Thyroid gland (tissue), 4 donors: Measurements from ENCODE around the gene MYLK4. TPM values are rescaled to one million over a fixed set of nuclear protein-coding genes. Genes with fewer than 3 reads are reported as not detected.

Source experiments
- DNase-seq, 2 donors: peaks; one replicate each; pipeline ENCODE4 v3.0.0-alpha.2; 2019
- H3K27ac ChIP-seq, 3 donors: fragments of 200-600 bp; sonication (generic); 1 replicate in 2 of 3; 2 replicates in 1 of 3; pipeline ENCODE4 v1.5.1; 2016 to 2019; ENCODE audit warnings: mild to moderate bottlenecking in 1 of 3, moderate library complexity in 1 of 3
- H3K27me3 ChIP-seq: fragments of 200-600 bp; sonication (generic); one replicate; pipeline ENCODE4 v1.5.1; 2019
- H3K36me3 ChIP-seq, 2 donors: fragments of 200-600 bp; sonication (generic); one replicate each; pipeline ENCODE4 v1.5.1; 2016 to 2019
- H3K4me1 ChIP-seq, 2 donors: fragments of 200-600 bp; sonication (generic); one replicate each; pipeline ENCODE4 v1.5.1; 2017 to 2019
- H3K4me3 ChIP-seq, 3 donors: fragments of 200-600 bp; sonication (generic); replicated peaks in 1 of 3; 1 replicate in 2 of 3; 2 replicates in 1 of 3; pipeline ENCODE4 v1.5.1; 2016; ENCODE audit warnings: mild to moderate bottlenecking in 1 of 3
- H3K9me3 ChIP-seq: fragments of 200-600 bp; sonication (generic); one replicate; pipeline ENCODE4 v1.5.1; 2017
- POLR2A ChIP-seq, 2 donors: fragments of 450-650 bp; IDR thresholded peaks; one replicate each; pipeline ENCODE4 v1.6.1; 2017; ENCODE audit warnings: antibody characterized with exemption in 2 of 2, mild to moderate bottlenecking in 2 of 2, moderate library complexity in 1 of 2
- WGBS, 2 donors: methylation state at CpG; one replicate each; pipeline ENCODE4 v1.1.5; 2017; 5-methylcytosine and 5-hydroxymethylcytosine counted together
- intact Hi-C: fragments of 100-400 bp; cut with DNase I; formaldehyde crosslinking; loops from one replicate; pipeline ENCODE4 v1.15.1; 2023
- total RNA-seq, 4 donors: library from RNA; depleted of rRNA; stranded (reverse); fragments of >200 nt; gene quantifications; one replicate each; pipeline ENCODE4 v1.2.3, GENCODE V29; 2016
- TF ChIP-seq, protein P1 (sequence below), 6 experiments: fragments of 200-600 bp in 3 of 6; fragments of 450-650 bp in 3 of 6; sonication (generic) in 3 of 6; IDR thresholded peaks; one replicate each; pipeline ENCODE4 v1.5.1; 2016 to 2019; ENCODE audit warnings: antibody characterized with exemption in 6 of 6, mild to moderate bottlenecking in 2 of 6, inconsistent platforms in 1 of 6, moderate library complexity in 1 of 6

The MYLK4 gene
- total RNA-seq, 4 donors from 2014 or later: 0.94 to 1.8 (median 1.1) TPM

DNA sequence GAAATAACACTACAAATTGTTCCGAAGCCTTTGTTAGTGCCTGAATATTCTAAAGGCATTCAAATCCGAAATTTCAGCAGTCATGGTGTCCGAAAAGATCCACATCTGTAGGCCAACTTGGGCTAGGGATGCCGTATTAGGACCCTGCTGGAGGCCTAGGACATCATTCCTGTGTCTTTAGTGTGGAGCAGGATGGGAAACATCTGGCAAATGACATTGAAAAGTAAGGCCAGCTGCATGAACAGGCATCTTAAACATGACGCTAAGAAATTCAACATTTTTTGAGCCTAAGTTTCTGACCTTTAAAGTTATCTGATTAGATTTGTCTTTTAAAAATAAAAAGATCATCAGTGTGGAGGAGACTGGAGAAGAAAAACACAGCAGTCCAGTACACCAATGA is 91.3 kb downstream of the MYLK4 start:
- H3K4me3 ChIP-seq: no peak overlapping the region
- no peaks in the 10 kb centered on the region for H3K36me3 ChIP-seq
- H3K27ac ChIP-seq: no peak overlapping the region
- WGBS, 2 donors: 91 to 93% methylated on average over 5 of the region's 5 CpGs
- H3K27me3 ChIP-seq: no peaks in the 10 kb centered on the region
- no peaks in the 10 kb centered on the region for H3K9me3 ChIP-seq
- no peak for TF ChIP-seq POLR2A (IDR thresholded peaks at IDR 0.05)
- TF ChIP-seq, protein P1, sequence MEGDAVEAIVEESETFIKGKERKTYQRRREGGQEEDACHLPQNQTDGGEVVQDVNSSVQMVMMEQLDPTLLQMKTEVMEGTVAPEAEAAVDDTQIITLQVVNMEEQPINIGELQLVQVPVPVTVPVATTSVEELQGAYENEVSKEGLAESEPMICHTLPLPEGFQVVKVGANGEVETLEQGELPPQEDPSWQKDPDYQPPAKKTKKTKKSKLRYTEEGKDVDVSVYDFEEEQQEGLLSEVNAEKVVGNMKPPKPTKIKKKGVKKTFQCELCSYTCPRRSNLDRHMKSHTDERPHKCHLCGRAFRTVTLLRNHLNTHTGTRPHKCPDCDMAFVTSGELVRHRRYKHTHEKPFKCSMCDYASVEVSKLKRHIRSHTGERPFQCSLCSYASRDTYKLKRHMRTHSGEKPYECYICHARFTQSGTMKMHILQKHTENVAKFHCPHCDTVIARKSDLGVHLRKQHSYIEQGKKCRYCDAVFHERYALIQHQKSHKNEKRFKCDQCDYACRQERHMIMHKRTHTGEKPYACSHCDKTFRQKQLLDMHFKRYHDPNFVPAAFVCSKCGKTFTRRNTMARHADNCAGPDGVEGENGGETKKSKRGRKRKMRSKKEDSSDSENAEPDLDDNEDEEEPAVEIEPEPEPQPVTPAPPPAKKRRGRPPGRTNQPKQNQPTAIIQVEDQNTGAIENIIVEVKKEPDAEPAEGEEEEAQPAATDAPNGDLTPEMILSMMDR (IDR thresholded peaks at IDR 0.05): no peak
- H3K4me1 ChIP-seq: no peaks in the 10 kb centered on the region
- intact Hi-C loops: no loop called here
- DNase-seq: no peak

GRCh38 chr6:2658788-2659187 is 91.9 kb downstream of the MYLK4 start:
- TF ChIP-seq, protein P1 (IDR thresholded peaks at IDR 0.05): no peak
- TF ChIP-seq POLR2A (IDR thresholded peaks at IDR 0.05): no peak
- H3K27me3 ChIP-seq: no peaks in the 10 kb centered on the region
- H3K36me3 ChIP-seq: no peaks in the 10 kb centered on the region
- no peak overlapping the region for H3K4me3 ChIP-seq
- no peaks in the 10 kb centered on the region for H3K4me1 ChIP-seq
- no peak overlapping the region for H3K27ac ChIP-seq
- H3K9me3 ChIP-seq: no peaks in the 10 kb centered on the region
- DNase-seq: no peak
- 80 to 86% methylated on average over 5 of the region's 5 CpGs for WGBS, 2 donors
- intact Hi-C loops: no loop called here

GRCh38 chr6:2656460-2657079 is 94.2 kb downstream of the MYLK4 start:
- H3K4me3 ChIP-seq: no peak overlapping the region
- no peak for DNase-seq
- intact Hi-C loops: no loop called here
- H3K36me3 ChIP-seq: no peaks in the 10 kb centered on the region
- H3K9me3 ChIP-seq: no peaks in the 10 kb centered on the region
- no peaks in the 10 kb centered on the region for H3K4me1 ChIP-seq
- no peaks in the 10 kb centered on the region for H3K27me3 ChIP-seq
- no peak overlapping the region for H3K27ac ChIP-seq
- no peak for TF ChIP-seq POLR2A (IDR thresholded peaks at IDR 0.05)
- TF ChIP-seq, protein P1 (IDR thresholded peaks at IDR 0.05): no peak
- WGBS, 2 donors: 63 to 64% methylated on average over 5 of the region's 5 CpGs

DNA sequence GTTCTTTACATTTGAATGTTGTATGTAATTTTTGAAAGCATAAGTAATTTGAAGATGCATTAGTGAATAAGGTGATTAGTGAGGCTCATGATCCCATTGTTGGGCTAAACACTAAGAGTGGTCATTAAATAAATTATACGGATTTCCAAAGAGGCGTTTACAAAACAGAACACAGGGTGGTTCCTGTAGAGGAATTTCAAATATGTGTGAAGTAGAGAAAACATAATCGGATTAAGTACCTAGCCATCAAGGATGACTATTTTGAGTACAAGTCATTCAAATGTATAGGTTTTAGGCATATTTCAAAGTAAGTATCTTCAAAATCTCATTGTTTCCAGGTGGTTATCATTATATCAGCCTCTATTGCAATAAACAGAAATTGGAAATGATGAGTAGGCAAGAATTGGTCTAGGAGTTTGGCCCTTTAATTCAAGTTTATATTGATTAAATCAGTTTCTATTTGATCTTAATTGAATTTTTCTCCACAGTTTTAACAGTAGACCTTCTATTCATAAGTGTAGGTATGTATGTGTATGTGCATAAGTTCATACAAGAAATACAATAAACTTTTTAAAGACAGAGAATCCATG is 94.8 kb downstream of the MYLK4 start:
- intact Hi-C loops: no loop called here
- no peaks in the 10 kb centered on the region for H3K9me3 ChIP-seq
- WGBS, 2 donors: 61 to 63% methylated on average over 3 of the region's 3 CpGs
- no peak for DNase-seq
- H3K27me3 ChIP-seq: no peaks in the 10 kb centered on the region
- H3K4me3 ChIP-seq: no peak overlapping the region
- H3K4me1 ChIP-seq: no peaks in the 10 kb centered on the region
- TF ChIP-seq POLR2A (IDR thresholded peaks at IDR 0.05): no peak
- TF ChIP-seq, protein P1 (IDR thresholded peaks at IDR 0.05): no peak
- no peak overlapping the region for H3K27ac ChIP-seq
- no peaks in the 10 kb centered on the region for H3K36me3 ChIP-seq

DNA sequence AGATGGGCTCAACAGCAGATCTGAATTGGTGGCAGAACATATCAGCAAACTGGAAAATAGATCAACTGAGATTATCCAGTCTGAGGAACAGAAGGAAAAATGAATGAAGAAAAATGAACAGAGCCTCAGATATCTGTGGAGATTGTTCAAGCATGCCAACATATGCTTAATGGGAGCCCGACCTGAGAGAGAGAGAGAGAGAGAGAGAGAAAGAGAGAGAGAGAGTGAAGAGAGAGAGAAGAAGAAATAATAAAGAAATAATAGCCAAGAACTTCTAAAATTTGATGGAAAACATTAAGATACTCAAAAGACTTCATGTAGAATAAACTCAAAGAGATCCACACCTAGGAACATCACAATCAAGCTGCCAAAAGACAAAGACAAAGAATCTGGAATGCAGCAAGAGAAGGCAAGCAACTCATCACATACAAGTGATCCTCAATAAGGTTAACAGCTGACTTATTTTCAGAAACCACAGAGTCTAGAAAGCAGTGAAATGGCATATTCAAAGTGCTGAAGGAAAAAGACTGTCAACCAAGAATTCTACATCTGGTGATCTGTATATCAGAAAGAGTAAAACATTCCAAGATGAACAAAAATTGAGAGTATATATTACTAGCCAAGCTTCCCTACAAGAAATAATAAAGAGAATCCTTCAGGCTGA is 97.2 kb downstream of the MYLK4 start:
- Histone ChIP-seq H3K27me3 (no peaks in the 10 kb centered on the region), H3K9me3 (no peaks in the 10 kb centered on the region), H3K27ac (no peak overlapping the region), H3K4me3 (no peak overlapping the region), H3K36me3 (no peaks in the 10 kb centered on the region), H3K4me1 (no peaks in the 10 kb centered on the region)
- WGBS, 2 donors: 80 to 84% methylated on average over 1 of the region's 1 CpG
- intact Hi-C loops: no loop called here
- no peak for TF ChIP-seq POLR2A (IDR thresholded peaks at IDR 0.05)
- TF ChIP-seq, protein P1 (IDR thresholded peaks at IDR 0.05): no peak
- no peak for DNase-seq
